Kidney tubule cell (primary cell): ENCODE results near the gene ST6GALNAC6.
"Not testable (repeated sequence)": the region's sequence is repeated elsewhere in the genome, so short reads cannot be mapped to it uniquely, and the experiment has no call there.

Experiments used
- DNase-seq: peaks from one replicate; pipeline ENCODE4 v3.0.0-alpha.2; 2018; ENCODE audit warnings: low spot score

The ST6GALNAC6 gene

GRCh38 chr9:127893392-127893791 lies 6.0 kb downstream of the ST6GALNAC6 start:
- DNase-seq, result no peak

- DNase-seq, result no peak
Observed at GRCh38 chr9:127892831-127893230, 6.6 kb downstream of the ST6GALNAC6 start.

GRCh38 chr9:127890053-127890452 lies 9.3 kb downstream of the ST6GALNAC6 start:
- DNase-seq, result peak; percentile 28

GRCh38 chr9:127887792-127888191 lies 11.6 kb downstream of the ST6GALNAC6 start:
- no peak for DNase-seq

GRCh38 chr9:127886401-127886972 lies 12.9 kb downstream of the ST6GALNAC6 start:
- DNase-seq, result no peak

DNA sequence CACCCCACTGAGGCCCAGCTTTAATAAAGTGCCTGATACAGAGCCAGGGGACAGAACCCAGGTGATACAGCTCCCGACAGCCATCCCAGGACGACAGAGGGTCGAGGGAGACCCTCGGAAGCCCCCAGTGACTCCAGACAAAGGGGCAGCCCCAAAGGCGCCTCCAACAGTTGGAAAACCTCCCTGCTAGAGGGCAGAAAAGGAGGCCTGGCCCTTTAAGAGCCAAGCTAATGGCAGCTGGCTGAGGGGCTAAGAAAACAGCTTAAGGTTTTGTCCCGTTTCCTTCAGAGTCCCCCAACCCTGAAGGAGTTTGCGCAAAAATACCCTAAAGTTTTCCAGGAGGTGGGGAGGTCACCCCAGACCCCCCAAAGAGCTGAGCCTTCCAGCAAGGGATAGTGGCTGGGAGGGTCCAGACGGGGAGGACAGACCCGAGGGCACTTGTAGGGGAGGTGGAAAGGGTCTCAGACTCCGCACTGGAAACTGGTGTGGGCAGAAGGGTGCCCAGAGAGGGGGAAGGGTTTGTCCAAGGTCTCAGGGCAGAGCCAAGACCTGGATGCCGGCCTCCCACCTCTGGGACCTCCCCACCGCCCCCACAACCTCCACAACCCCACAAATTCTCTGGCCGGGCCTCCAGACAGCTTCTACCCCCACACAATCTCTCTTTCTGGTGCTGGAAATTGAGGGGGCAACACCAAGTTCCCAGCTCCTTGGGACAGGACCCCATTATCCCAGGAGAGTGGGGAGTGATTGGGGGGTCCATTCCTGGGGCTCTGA lies 13.7 kb downstream of the ST6GALNAC6 start:
- no peak for DNase-seq

GRCh38 chr9:127884976-127885490 lies 14.4 kb downstream of the ST6GALNAC6 start:
- no peak for DNase-seq

DNA sequence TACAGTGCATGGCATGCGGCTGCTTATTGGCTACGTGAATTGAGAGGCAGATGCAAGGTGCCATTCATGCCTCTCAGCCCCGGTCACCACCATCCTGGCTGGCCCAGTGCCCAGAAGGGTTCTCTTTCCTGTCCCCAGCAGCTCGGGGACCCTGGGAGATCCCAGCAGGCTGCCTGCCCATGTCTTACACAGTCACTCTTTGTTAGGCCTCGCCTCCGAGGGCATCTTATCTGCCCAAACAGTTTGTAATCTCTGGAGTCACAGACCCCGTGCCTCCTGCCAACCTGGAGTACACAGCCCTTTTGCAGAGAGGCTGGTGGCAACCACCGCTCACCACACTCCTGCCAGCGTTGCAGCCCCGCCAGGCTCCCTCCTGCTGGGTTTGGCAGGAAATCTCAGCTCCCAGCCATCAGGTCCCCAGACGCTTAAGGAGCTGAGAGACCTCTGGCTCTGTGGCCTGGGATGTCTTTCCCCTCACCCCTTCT lies 14.9 kb downstream of the ST6GALNAC6 start:
- DNase-seq, result no peak

- no peak for DNase-seq
Observed at GRCh38 chr9:127883959-127884358, 15.4 kb downstream of the ST6GALNAC6 start.

- not testable (repeated sequence) for DNase-seq
Observed at GRCh38 chr9:127881715-127882114, 17.7 kb downstream of the ST6GALNAC6 start.

DNA sequence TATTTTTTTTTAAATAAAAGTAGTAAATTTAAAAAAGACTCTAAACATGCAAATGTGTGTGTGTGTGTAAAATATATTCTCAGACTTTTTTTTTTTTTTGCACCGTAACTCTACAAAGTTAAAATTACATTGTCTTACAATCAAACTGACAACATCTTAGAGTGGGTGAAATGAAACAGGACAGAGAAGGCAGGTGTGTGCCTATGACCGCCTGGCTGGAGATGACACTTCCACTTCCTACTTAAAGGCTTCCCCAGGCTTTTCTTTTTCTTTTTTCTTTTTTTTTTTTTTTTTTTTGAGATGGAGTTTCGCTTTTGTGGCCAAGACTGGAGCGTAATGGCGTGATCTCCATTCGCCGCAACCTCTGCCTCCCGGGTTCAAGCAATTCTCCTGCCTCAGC lies 19.3 kb downstream of the ST6GALNAC6 start:
- no peak for DNase-seq

GRCh38 chr9:127878652-127879390 lies 20.6 kb downstream of the ST6GALNAC6 start:
- DNase-seq, result no peak

DNA sequence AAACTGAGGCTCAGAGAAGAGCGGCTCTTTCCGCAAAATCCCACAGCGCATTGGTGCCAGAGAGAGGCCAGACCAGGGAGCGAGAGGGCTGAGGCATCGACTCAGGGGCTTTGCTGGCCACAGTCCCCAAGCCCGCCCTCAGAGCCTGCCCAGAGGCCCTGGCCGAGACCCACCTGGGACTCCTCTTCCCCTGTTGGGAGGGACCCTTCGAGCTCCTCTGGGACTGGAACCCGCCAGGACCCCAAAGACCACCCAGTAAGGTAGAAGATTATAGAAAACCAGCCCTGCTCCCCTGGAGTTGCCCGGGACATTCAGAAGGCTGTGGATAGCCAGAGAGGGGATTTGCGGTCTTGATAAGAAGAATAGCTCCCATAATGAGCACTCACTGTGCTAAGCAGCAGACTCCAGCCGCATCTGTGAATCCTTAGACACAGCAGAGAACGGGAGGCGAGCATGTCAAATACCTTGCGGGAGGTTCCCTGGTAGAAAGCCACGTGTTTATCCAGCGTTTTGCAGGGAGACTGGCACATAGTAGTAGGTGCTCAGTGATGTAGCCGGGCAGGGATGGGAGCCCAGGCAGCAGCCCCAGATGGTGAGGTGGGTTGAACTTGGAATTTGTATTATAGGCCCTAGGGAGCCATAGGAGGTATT lies 21.3 kb downstream of the ST6GALNAC6 start:
- DNase-seq, result no peak

- DNase-seq, result peak; percentile 64
Observed at GRCh38 chr9:127877566-127877998, 21.8 kb downstream of the ST6GALNAC6 start, which contains the start of gene AK1. Gene AK1, minus strand, starts transcription at chr9:127877675. Its CDS starts 3,058 bp downstream, at chr9:127874617.

DNA sequence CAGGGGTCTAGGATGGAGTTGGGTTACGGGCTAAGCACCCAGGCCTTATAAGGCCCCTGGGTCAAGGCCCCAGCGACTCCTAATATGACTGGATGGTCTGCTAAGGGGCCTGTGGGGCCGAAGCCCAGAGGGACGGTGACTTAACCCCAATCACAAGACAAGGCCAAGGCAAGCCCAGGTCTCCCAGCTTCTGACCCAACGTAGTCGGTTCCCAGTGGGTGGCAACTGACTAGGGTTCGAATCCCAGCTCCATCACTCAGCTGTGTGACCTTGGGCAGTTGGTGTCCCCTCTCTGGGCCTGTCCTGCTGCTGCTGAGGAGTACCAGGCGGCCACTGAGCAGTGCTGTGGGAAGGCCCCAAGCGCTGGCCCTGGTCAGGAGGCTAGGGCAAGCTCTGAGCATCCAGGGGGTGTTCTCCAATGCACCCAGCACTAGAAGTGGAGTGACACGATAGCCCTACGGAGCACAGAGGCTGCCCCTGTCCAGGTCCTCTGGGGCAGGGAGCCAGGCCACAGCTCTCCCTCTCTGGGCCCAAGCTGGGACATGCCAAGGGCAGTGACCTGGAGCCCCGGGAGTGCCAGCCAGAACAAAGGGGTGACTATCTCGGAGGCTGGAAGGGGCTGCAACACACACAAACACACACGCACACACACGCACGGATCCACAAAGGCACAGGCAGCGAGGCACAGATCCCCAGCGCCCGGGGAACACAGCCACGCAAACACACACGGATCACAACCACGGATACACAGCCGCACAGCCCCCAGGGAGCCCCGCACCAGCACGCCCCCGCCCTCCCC lies 22.4 kb downstream of the ST6GALNAC6 start:
- peak; percentile 32 for DNase-seq

- DNase-seq, result no peak
Observed at GRCh38 chr9:127876026-127876763, 23.2 kb downstream of the ST6GALNAC6 start.

DNA sequence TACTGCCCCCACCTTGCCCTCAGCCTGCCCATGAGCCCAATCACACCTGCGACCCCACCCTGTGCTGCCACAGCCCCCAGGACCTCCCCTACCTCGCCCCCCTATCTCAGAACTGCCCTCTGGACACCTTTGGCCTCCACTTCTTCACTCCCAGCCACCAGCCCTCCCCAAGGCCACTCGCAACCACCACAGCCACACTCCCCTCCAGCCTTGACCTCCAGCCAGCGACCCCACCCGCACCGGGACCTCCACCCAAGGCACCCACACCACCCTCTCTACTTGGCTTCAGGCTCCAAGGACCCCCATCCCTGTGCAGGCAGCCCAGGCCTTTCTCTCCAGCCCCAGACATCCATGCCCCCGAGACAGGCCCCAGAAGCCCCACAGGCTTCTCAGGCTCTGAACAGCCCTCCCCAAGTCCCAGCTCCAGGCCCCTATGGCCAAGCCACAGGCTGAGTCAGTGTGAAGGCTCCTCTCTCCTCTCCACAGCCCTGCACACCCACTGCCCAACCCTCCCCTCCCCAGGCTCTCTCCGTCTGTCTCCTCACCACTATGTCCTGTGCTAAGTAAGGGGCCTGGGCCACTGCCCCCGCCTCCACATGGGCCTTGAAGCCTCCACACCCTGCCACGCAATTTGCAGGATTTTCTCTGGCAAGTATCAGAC lies 24.0 kb downstream of the ST6GALNAC6 start:
- DNase-seq, result no peak

- DNase-seq, result peak; percentile 60
Observed at GRCh38 chr9:127874301-127875221, 24.8 kb downstream of the ST6GALNAC6 start.

- no peak for DNase-seq
Observed at GRCh38 chr9:127873886-127874285, 25.5 kb downstream of the ST6GALNAC6 start.
